ENCODE data around the gene ELFN2. TPM values are rescaled to one million over a fixed set of nuclear protein-coding genes. Genes with fewer than 3 reads are reported as not detected.

ELFN2 gene
- total RNA-seq, 1 experiment from 2014 or later: 30.8 TPM

DNA sequence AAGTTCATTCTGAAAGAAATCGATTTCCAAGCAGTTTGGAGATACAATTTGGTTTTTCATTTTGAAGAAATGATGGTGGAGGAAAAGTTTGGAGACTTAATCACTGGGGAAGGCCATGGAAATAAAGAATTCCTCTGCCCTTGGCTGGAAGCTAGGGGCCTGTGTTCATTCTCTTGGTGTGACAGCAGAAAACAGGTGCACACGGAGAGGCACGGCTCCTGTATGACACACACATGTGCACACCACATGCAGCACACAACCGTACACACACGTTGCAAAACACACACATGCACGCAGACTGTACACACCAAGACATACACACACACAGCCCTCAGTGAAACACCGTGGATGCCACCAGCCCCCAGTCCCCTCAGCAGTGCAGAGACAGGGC is 80.8 kb downstream of the ELFN2 start:
- BruUV-seq (replicated peaks): no TSS peak
- TF ChIP-seq EZH2 (IDR thresholded peaks at IDR 0.05; ENCODE audit: low read depth): no peak
- TF ChIP-seq, protein P1, sequence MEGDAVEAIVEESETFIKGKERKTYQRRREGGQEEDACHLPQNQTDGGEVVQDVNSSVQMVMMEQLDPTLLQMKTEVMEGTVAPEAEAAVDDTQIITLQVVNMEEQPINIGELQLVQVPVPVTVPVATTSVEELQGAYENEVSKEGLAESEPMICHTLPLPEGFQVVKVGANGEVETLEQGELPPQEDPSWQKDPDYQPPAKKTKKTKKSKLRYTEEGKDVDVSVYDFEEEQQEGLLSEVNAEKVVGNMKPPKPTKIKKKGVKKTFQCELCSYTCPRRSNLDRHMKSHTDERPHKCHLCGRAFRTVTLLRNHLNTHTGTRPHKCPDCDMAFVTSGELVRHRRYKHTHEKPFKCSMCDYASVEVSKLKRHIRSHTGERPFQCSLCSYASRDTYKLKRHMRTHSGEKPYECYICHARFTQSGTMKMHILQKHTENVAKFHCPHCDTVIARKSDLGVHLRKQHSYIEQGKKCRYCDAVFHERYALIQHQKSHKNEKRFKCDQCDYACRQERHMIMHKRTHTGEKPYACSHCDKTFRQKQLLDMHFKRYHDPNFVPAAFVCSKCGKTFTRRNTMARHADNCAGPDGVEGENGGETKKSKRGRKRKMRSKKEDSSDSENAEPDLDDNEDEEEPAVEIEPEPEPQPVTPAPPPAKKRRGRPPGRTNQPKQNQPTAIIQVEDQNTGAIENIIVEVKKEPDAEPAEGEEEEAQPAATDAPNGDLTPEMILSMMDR (conservative IDR thresholded peaks at IDR 0.05): no peak
- Histone ChIP-seq H3K4me3 (no peak overlapping the region), H3K9me2 (ENCODE audit: insufficient read depth) (no peaks in the 10 kb centered on the region), H3F3A (ENCODE audit: insufficient read depth, low read depth) (peaks cover 20% of the 10 kb centered on the region; the same call in 1 of the 2 replicates), H3K4me2 (no peak overlapping the region), H3K79me2 (ENCODE audit: low read depth) (no peaks in the 10 kb centered on the region), H3K27ac (no peak overlapping the region), H3K4me1 (replicated peaks; ENCODE audit: insufficient read depth) (peaks cover 18% of the 10 kb centered on the region), H4K20me1 (ENCODE audit: insufficient read depth) (no peaks in the 10 kb centered on the region), H3K36me3 (ENCODE audit: low read depth) (no peaks in the 10 kb centered on the region), H3K9me3 (ENCODE audit: insufficient read depth, low read depth) (no peaks in the 10 kb centered on the region), H3K27me3 (ENCODE audit: insufficient read depth, low read depth) (no peaks in the 10 kb centered on the region), H2AFZ (no peak overlapping the region)
- CTCF ChIA-PET: interaction anchor here (0.6 kb wide), 1 partner anchor 1472 kb away, joined by 3 read pairs; no protein-coding TSS in a partner anchor
- POLR2A ChIA-PET (ENCODE audit: unreplicated experiment): no interaction called here
- no peak for DNase-seq
- intact Hi-C loops (cut with micrococcal nuclease; ENCODE audit: unreplicated experiment): loop anchor here (1.0 kb wide), 1 partner anchor 9 kb away; no protein-coding TSS in a partner anchor

DNA sequence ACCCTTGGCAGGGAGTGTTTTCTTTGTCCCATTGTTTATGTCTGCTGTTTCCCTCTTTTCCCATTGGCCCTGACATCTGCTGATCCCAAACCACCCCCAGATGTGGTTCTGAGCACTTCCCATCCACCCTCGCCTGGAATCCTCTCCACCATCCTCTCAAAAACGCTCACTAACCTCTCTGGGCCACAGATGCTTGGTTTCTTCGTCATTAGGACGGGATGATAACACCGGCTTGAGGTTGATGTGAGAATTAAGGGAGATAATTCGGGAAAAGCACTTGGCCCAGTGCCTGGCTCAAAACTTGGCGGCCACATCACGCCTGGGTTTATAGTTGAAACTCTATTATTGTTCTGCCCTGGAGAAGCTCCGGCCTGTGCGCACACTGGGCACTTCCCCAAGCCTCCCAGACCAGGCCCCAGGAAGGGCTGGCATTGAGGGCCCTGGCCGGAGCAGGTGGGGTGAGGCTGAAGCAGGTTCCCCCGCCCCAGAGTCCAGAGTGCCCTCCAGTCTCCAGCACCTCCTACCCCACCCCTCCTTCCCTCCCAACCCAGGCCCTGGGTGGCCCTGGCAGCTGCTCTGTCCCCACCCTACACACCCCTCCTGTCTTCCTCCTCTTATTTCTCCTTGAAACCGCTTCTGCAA is 81.3 kb downstream of the ELFN2 start:
- Histone ChIP-seq H3K4me2 (no peak overlapping the region), H2AFZ (no peak overlapping the region), H4K20me1 (ENCODE audit: insufficient read depth) (no peaks in the 10 kb centered on the region), H3F3A (ENCODE audit: insufficient read depth, low read depth) (peaks cover 23% of the 10 kb centered on the region; the same call in 1 of the 2 replicates), H3K9me2 (ENCODE audit: insufficient read depth) (no peaks in the 10 kb centered on the region), H3K27ac (no peak overlapping the region), H3K36me3 (ENCODE audit: low read depth) (no peaks in the 10 kb centered on the region), H3K79me2 (ENCODE audit: low read depth) (no peaks in the 10 kb centered on the region), H3K4me3 (no peak overlapping the region), H3K27me3 (ENCODE audit: insufficient read depth, low read depth) (no peaks in the 10 kb centered on the region), H3K9me3 (ENCODE audit: insufficient read depth, low read depth) (no peaks in the 10 kb centered on the region), H3K4me1 (replicated peaks; ENCODE audit: insufficient read depth) (peaks cover 13% of the 10 kb centered on the region)
- POLR2A ChIA-PET (ENCODE audit: unreplicated experiment): interaction anchor here (0.6 kb wide), 1 partner anchor 44 kb away, joined by 17 read pairs; no protein-coding TSS in a partner anchor
- TF ChIP-seq EZH2 (IDR thresholded peaks at IDR 0.05; ENCODE audit: low read depth): no peak
- TF ChIP-seq, protein P1 (conservative IDR thresholded peaks at IDR 0.05): no peak
- intact Hi-C loops (cut with micrococcal nuclease; ENCODE audit: unreplicated experiment): loop anchor here (1.0 kb wide), 1 partner anchor 9 kb away; no protein-coding TSS in a partner anchor
- BruUV-seq (replicated peaks): no TSS peak
- CTCF ChIA-PET: interaction anchor here (0.6 kb wide), 1 partner anchor 1472 kb away, joined by 3 read pairs; no protein-coding TSS in a partner anchor
- DNase-seq: peak in 1 of 2 experiments; percentile 52

DNA sequence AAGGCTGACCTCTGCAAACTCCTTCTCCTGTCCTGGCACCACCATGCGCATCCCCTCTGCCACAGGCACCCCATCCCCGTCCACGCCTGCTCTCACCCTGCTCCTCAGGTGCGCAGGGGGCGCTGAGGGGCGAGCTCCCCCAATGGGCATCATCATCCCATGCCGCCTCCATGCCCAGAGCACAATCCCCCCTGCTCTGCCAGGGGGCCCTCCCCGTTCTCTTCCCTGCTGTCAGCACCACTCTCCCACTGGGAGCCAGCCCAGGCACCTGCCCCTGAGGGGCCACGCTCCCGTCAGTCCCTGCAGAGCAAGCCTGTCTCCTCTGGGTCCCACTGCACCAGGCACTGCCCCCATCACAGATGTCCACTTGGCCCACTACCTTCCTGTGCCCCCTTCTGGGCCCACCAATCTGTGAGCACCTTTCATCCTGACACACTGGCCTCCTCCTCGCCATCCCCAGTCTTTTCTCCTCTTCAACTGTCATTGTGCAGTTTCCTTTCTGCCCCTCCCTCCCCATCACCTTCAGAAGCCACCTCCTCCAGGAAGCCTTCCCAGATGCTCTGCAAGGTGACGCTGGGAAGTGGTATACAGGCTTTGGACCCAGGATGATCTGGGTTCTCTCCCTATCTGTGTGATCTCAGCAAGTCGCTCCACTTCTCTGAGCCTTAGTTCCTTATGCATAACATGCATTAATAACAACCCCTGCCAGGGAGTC is 82.4 kb downstream of the ELFN2 start:
- intact Hi-C loops (cut with micrococcal nuclease; ENCODE audit: unreplicated experiment): no loop called here
- Histone ChIP-seq H3K79me2 (ENCODE audit: low read depth) (no peaks in the 10 kb centered on the region), H3K9me3 (ENCODE audit: insufficient read depth, low read depth) (no peaks in the 10 kb centered on the region), H3K4me2 (no peak overlapping the region), H3K36me3 (ENCODE audit: low read depth) (no peaks in the 10 kb centered on the region), H3K27me3 (ENCODE audit: insufficient read depth, low read depth) (no peaks in the 10 kb centered on the region), H3K4me3 (no peak overlapping the region), H3K9me2 (ENCODE audit: insufficient read depth) (no peaks in the 10 kb centered on the region), H3K4me1 (replicated peaks; ENCODE audit: insufficient read depth) (peaks cover 9% of the 10 kb centered on the region; the same call in 1 of the 2 replicates), H2AFZ (no peak overlapping the region), H4K20me1 (ENCODE audit: insufficient read depth) (no peaks in the 10 kb centered on the region), H3F3A (ENCODE audit: insufficient read depth, low read depth) (peaks cover 23% of the 10 kb centered on the region; the same call in 1 of the 2 replicates), H3K27ac (no peak overlapping the region)
- POLR2A ChIA-PET (ENCODE audit: unreplicated experiment): no interaction called here
- CTCF ChIA-PET: no interaction called here
- TF ChIP-seq, protein P1 (conservative IDR thresholded peaks at IDR 0.05): no peak
- no peak for TF ChIP-seq EZH2 (IDR thresholded peaks at IDR 0.05; ENCODE audit: low read depth)
- no TSS peak for BruUV-seq (replicated peaks)
- DNase-seq: no peak
